Hematopoietic multipotent progenitor cell treated with erythropoietin and hydrocortisone succinate and interleukin-3 and kit ligand, for 17 days (in vitro differentiated cells): ENCODE data around the gene RERE.
A peak's percentile ranks its signal among the peaks of the same experiment; 100 is the strongest.
"Not testable (repeated sequence)": the region's sequence is repeated elsewhere in the genome, so short reads cannot be mapped to it uniquely, and the experiment has no call there.

ENCODE experiments used
- DNase-seq: peaks from one replicate; pipeline ENCODE4 v3.0.0-alpha.2; 2015; ENCODE audit warnings: low spot score

The RERE gene

GRCh38 chr1:8716238-8716637 is 101.2 kb downstream of the RERE start:
- no peak for DNase-seq

GRCh38 chr1:8714173-8714572 is 103.3 kb downstream of the RERE start:
- DNase-seq = no peak

- DNase-seq = no peak
Observed at GRCh38 chr1:8712413-8713231, 104.8 kb downstream of the RERE start.

GRCh38 chr1:8711873-8712412 is 105.5 kb downstream of the RERE start:
- no peak for DNase-seq

GRCh38 chr1:8711151-8711550 is 106.3 kb downstream of the RERE start:
- DNase-seq = no peak

- DNase-seq = no peak
Observed at GRCh38 chr1:8708259-8708658, 109.2 kb downstream of the RERE start.

GRCh38 chr1:8706995-8707396 is 110.4 kb downstream of the RERE start:
- no peak for DNase-seq

GRCh38 chr1:8706291-8706690 is 111.1 kb downstream of the RERE start:
- no peak for DNase-seq

GRCh38 chr1:8704866-8705506 is 112.5 kb downstream of the RERE start:
- DNase-seq = no peak

- DNase-seq = peak; percentile 38
Observed at GRCh38 chr1:8702850-8703810, 114.3 kb downstream of the RERE start.

GRCh38 chr1:8702472-8702849 is 115.0 kb downstream of the RERE start:
- no peak for DNase-seq

GRCh38 chr1:8701794-8702471 is 115.5 kb downstream of the RERE start:
- DNase-seq = no peak

- no peak for DNase-seq
Observed at GRCh38 chr1:8699679-8700078, 117.8 kb downstream of the RERE start.

- DNase-seq = no peak
Observed at GRCh38 chr1:8698937-8699447, 118.4 kb downstream of the RERE start.

GRCh38 chr1:8698012-8698630 is 119.3 kb downstream of the RERE start:
- DNase-seq = no peak

GRCh38 chr1:8695442-8695841 is 122.0 kb downstream of the RERE start:
- DNase-seq = not testable (repeated sequence)

- no peak for DNase-seq
Observed at GRCh38 chr1:8693107-8693506, 124.3 kb downstream of the RERE start.

GRCh38 chr1:8691662-8692061 is 125.8 kb downstream of the RERE start:
- no peak for DNase-seq

- DNase-seq = no peak
Observed at GRCh38 chr1:8690253-8690525, 127.3 kb downstream of the RERE start.

- DNase-seq = no peak
Observed at GRCh38 chr1:8689431-8690252, 127.8 kb downstream of the RERE start.
